Lower lobe of right lung (tissue), 2 donors: ENCODE data around the gene NRG2. TPM values are rescaled to one million over a fixed set of nuclear protein-coding genes. Genes with fewer than 3 reads are reported as not detected.

Experiments used
- ATAC-seq, 2 donors: fragments of 200-7000 bp; cut with Tn5 transposase; one replicate each; pipeline ENCODE4 v1.9.1; 2020 to 2022; ENCODE audit warnings: mild to moderate bottlenecking in 2 of 2, moderate library complexity in 2 of 2
- DNase-seq: peaks from one replicate; pipeline ENCODE4 v3.0.0-alpha.2; 2020
- H3K27ac ChIP-seq: fragments of 200-600 bp; one replicate; pipeline ENCODE4 v1.8.0; 2022
- H3K27me3 ChIP-seq: fragments of 200-600 bp; one replicate; pipeline ENCODE4 v1.8.0; 2022; ENCODE audit warnings: low read depth
- H3K36me3 ChIP-seq: fragments of 200-600 bp; one replicate; pipeline ENCODE4 v1.8.0; 2022; ENCODE audit warnings: mild to moderate bottlenecking
- H3K4me1 ChIP-seq: fragments of 200-600 bp; one replicate; pipeline ENCODE4 v1.8.0; 2022
- H3K4me3 ChIP-seq: fragments of 200-600 bp; one replicate; pipeline ENCODE4 v1.8.0; 2022; ENCODE audit warnings: mild to moderate bottlenecking
- H3K9me3 ChIP-seq: fragments of 200-600 bp; one replicate; pipeline ENCODE4 v1.8.0; 2022
- intact Hi-C: fragments of 100-400 bp; cut with DNase I; formaldehyde crosslinking; loops from one replicate; pipeline ENCODE4 v1.11.0; 2022
- total RNA-seq: library from RNA; stranded (reverse); fragmentation: NEBNext Ultra II Directional; extraction: Animal tissue kit (Norgen Biotek cat#: 25700); gene quantifications from one replicate; pipeline ENCODE4 v1.2.1, GENCODE V29; 2021
- TF ChIP-seq, protein P1 (sequence below): fragments of 200-600 bp; IDR thresholded peaks from one replicate; pipeline ENCODE4 v1.8.0; 2022; ENCODE audit warnings: antibody characterized with exemption, mild to moderate bottlenecking
- donor health status: DM: no; HTN: yes; CAD: no; lungs with severe emphysema.

NRG2 gene
- total RNA-seq, 1 donor from 2014 or later, result 1.6 TPM

DNA sequence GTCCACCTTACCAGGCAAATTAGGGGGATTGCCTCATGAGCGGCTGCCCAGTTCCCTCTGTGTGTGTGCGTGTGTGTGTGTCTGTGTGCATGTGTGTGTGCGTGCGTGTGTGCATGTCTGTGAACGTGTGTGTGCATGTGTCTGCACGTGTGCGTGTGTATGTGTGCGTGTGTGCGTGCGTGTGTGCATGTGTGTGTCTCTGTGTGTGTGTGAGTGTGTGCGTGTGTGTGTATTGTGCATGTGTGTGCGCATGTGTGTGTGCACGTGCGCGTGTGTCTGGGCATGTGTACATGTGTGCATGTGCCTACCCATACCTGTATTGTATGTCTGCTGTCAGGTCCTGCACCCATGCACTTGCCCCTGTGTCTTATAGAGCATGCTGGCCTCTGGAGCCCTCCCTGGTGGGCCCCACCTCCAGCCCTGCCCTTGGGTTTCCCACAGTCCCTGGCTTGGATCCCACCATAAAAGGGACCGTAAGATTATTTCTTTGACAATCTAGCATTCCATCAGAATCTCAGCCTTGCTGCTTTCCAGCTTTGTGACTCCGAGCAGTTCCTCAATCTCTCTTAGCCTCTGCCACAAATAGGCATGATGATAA, 238.2 kb downstream of the NRG2 start:
- intact Hi-C loops, result no loop called here
- Histone ChIP-seq H3K4me3 (no peak overlapping the region), H3K27me3 (peaks cover 46% of the 10 kb centered on the region), H3K27ac (no peak overlapping the region), H3K9me3 (no peaks in the 10 kb centered on the region), H3K36me3 (no peaks in the 10 kb centered on the region), H3K4me1 (peaks cover 5% of the 10 kb centered on the region)
- TF ChIP-seq, protein P1, sequence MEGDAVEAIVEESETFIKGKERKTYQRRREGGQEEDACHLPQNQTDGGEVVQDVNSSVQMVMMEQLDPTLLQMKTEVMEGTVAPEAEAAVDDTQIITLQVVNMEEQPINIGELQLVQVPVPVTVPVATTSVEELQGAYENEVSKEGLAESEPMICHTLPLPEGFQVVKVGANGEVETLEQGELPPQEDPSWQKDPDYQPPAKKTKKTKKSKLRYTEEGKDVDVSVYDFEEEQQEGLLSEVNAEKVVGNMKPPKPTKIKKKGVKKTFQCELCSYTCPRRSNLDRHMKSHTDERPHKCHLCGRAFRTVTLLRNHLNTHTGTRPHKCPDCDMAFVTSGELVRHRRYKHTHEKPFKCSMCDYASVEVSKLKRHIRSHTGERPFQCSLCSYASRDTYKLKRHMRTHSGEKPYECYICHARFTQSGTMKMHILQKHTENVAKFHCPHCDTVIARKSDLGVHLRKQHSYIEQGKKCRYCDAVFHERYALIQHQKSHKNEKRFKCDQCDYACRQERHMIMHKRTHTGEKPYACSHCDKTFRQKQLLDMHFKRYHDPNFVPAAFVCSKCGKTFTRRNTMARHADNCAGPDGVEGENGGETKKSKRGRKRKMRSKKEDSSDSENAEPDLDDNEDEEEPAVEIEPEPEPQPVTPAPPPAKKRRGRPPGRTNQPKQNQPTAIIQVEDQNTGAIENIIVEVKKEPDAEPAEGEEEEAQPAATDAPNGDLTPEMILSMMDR, result no peak
- DNase-seq, result no peak
- no peak for ATAC-seq

DNA sequence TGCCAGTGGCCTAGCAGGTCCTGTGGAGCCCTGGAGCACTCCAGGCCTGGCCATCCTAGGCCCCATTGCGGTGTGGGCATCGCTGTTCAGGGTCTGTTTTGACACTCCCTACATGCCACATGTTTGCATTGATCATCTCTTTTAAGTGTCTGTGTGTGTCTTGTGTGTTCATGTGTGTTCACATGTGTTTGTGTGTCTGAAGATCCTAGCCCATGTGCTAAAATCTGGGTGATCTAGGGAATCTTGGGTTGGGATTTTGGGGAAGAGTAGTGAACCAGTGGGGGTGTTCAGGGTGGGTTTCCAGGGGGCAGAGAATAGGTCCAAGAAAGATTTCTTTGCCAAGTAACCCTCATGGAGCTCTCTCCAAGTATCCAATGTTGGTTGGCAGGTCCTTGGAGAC, 239.1 kb downstream of the NRG2 start:
- TF ChIP-seq, protein P1, result no peak
- H3K9me3 ChIP-seq, result no peaks in the 10 kb centered on the region
- H3K4me3 ChIP-seq, result no peak overlapping the region
- no peak overlapping the region for H3K27ac ChIP-seq
- peaks cover 10% of the 10 kb centered on the region for H3K4me1 ChIP-seq
- DNase-seq (no peak), ATAC-seq (no peak)
- intact Hi-C loops, result no loop called here
- no peaks in the 10 kb centered on the region for H3K36me3 ChIP-seq
- H3K27me3 ChIP-seq, result peaks cover 41% of the 10 kb centered on the region

GRCh38 chr5:139799359-139799758, 243.7 kb downstream of the NRG2 start:
- TF ChIP-seq, protein P1, result no peak
- ATAC-seq (peak; percentile 86 to 94), DNase-seq (peak; percentile 62)
- intact Hi-C loops, result no loop called here
- Histone ChIP-seq H3K27me3 (peaks cover 60% of the 10 kb centered on the region), H3K36me3 (no peaks in the 10 kb centered on the region), H3K4me3 (no peak overlapping the region), H3K9me3 (no peaks in the 10 kb centered on the region), H3K4me1 (peaks cover 19% of the 10 kb centered on the region), H3K27ac (no peak overlapping the region)

DNA sequence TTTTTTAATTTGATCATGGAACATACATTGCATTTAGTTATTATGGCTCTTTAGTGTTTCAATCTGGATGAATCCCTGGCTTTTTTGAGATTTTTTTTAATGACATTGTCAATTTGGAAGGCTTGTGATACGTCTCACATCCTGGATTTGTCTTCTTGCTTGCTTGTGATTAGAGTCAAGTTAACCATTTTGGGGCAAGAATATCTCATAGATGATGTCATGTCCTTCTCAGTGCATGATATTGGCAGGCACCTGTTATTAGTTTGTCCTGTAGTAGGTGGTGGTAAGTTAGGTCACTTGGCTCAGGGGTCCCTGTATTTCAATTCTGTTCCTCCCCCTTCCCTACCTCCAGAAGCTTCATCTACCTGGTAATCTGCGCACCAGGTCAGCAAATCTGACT, 244.2 kb downstream of the NRG2 start:
- peaks cover 58% of the 10 kb centered on the region for H3K27me3 ChIP-seq
- no peak overlapping the region for H3K4me3 ChIP-seq
- DNase-seq, result no peak
- H3K27ac ChIP-seq, result no peak overlapping the region
- peak in 1 of 2 donors; percentile 17 for ATAC-seq
- H3K36me3 ChIP-seq, result no peaks in the 10 kb centered on the region
- intact Hi-C loops, result no loop called here
- peaks cover 19% of the 10 kb centered on the region for H3K4me1 ChIP-seq
- H3K9me3 ChIP-seq, result no peaks in the 10 kb centered on the region
- TF ChIP-seq, protein P1, result no peak

- no peak overlapping the region for H3K4me3 ChIP-seq
- DNase-seq (no peak), ATAC-seq (no peak)
- H3K4me1 ChIP-seq, result peaks cover 19% of the 10 kb centered on the region
- intact Hi-C loops, result no loop called here
- H3K36me3 ChIP-seq, result no peaks in the 10 kb centered on the region
- TF ChIP-seq, protein P1, result no peak
- peaks cover 51% of the 10 kb centered on the region for H3K27me3 ChIP-seq
- no peak overlapping the region for H3K27ac ChIP-seq
- no peaks in the 10 kb centered on the region for H3K9me3 ChIP-seq
Measured at GRCh38 chr5:139797856-139798510, 245.1 kb downstream of the NRG2 start.
